IPS-18c (cell line): ENCODE data around the gene TNFRSF13B.
"Not testable (repeated sequence)": the region's sequence is repeated elsewhere in the genome, so short reads cannot be mapped to it uniquely, and the experiment has no call there.

Experiments
- H3K4me3 ChIP-seq: 2 replicates; pipeline ENCODE4 v1.7.0; 2013; ENCODE audit warnings: low read depth, mild to moderate bottlenecking, low read length, moderate library complexity; ENCODE audit not compliant: insufficient read depth
- H3K9me3 ChIP-seq: one replicate; pipeline ENCODE4 v1.6.1; 2013; ENCODE audit warnings: mild to moderate bottlenecking, low read length, moderate library complexity; ENCODE audit not compliant: control insufficient read depth, insufficient read depth

The TNFRSF13B gene

DNA sequence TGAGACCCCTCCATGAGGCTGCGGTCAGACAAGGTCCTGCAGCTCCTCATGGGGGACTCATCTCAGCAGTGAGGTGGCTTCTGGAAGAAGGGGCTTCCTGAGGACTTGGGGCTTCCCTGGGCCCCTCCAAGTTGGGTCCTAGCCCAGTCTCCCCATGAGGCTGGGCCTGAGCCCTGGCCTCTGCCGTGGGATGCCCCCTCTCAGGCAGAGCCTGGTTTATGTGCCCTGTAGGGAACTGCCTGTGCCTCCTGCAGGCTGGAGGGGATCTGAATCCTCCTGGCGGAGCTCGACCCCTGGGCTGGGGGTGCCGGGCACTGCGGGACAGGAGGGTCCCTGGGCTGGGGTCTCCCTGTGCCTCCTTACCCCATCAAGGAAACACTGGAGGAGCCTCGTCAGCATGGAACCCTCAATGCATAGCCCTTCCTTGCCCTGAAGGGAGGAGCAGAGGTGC is 45.8 kb downstream of the TNFRSF13B start:
- Histone ChIP-seq H3K9me3 (no peaks in the 10 kb centered on the region), H3K4me3 (no peak overlapping the region)

DNA sequence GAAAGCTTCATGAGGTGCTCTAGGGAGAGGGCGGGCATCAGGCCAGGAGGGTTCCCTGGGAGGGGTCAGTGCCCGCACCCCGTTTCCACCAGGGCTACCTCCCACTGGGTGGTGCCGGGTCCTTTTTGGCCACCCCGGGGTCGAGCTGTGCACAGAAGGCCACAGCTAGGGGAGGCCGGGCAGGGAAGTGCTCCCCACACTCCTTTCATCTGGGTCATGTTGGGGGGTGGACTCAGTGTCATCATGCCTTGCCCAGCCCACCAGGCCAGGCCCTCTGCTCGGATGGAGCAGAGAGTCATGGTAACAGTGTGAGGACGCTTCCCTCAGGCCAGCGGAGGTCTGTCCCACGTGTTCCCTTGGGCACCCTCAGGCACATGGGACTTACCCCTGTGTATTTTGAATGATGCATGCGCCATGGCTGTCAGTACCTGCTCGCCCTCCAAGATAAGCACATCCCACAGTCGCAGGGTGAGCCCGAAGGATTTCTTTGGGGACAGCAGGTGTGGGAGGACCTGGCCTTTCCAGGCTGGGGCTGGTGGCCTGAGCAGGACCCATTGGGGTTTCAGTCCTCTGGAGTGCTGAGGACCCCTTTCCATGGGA is 46.4 kb downstream of the TNFRSF13B start:
- H3K9me3 ChIP-seq, result no peaks in the 10 kb centered on the region
- H3K4me3 ChIP-seq, result no peak overlapping the region

DNA sequence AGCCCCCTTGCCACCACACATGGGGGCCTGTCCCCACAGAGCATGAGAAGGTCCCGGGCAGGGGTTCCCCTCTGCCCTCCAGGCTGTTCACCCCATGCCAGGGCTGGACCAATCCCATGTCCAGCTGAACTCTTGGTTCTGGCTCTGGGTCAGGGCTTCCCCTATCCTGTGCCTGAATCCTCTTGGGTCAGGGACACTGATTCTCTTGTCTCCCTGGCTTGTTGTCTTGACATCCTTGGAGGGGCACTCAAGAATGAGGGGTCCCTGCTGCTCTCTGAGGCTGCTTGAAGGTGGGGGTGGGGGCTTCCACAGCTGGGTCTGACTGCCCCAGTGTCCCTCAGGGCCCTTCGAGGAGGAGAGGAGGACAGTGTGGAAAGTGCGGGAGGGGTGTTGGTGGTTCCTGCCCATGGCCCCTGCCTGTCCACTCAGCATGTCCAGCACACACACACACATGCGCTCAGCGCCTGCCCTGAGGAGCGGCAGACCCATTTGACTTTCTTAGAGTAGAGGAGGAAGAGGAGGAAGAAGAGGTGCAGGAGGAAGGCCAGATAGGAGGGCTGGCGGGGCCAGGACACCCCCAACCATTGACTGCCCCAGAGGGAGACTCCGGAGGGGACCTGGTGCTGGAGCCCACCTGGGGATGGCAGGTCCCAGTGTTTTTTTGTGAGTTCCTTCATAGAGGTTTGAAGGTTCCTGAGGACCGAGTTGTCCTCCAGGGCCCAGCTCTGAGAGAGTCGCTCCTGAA is 47.0 kb downstream of the TNFRSF13B start:
- H3K9me3 ChIP-seq, result no peaks in the 10 kb centered on the region
- H3K4me3 ChIP-seq, result no peak overlapping the region

DNA sequence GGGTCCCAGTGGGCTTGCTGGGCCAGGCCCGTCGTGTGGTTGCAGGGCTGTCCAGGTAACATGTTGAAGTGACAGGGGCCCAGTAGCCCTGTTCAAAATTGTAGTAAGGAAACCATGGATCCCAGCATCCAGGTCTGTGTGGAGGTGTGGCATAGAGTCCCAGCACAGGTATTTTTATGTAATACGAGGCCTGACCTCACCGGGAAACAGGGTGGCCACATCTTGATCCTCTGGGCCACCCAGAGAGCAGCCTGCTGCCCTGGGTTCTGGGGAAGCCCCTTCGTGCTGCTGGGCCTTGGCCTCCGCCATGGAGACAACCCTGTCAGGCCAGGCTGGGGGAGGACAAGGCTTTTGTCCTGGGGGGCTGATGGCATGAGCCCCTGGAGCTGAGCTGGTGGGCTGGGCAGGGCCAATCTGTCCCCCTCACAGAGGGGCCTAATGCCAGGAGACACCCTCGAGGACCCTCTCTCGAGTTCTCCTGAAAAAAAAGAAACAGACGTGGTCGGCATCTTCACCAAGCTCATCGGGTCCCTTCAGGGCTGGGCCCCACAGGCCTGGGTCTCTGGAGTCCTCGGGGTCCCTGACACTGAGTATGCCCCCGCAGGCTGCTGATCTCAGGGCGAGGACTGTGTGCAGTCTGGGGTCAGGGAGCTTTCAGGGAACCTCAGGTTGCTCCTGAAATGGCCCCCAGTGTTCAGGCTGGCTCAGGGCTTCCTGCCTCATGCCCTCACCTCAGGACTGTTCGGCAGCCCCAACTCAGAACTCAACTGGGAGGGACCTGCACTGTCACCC is 47.8 kb downstream of the TNFRSF13B start:
- H3K9me3 ChIP-seq, result no peaks in the 10 kb centered on the region
- H3K4me3 ChIP-seq, result no peak overlapping the region

DNA sequence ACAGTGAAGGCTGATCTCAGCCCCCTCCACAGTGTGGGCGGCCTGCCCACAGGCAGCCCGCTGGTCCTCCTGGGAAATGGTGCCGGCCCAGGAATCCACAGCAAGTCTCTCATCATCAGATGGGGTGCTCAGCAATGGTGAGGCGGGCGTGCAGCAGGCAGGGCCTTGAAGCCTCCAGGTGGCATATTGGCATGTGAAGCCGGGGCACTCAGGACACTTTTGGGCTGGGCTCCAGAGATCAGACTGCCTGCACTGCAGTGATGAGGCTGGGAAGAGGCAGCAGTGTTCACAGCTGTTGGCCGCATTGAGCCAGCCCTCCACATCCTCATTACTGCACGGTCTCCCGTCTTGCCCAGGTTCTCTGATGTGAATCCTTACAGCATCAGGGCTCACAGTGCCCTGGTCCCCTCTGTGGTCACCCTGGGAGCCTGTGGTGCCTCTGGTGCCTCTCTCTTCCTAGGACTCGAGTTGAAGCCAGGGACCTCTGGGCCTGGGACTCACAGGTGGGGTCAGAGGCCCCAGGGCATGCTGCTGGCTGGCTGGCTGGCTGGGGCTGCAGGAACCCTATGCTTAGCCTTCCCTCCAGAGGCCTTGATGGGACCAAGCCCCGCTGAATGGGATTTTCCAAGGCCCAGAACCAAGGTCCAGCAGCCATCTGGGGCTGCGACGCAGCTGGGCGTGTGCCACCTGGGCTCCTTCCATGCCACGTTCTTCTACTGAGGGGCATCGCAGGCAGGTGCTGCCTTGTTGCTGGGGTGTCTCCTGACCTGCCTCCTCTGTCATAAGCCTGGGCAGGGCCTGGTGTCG is 48.6 kb downstream of the TNFRSF13B start:
- H3K9me3 ChIP-seq, result no peaks in the 10 kb centered on the region
- no peak overlapping the region for H3K4me3 ChIP-seq

DNA sequence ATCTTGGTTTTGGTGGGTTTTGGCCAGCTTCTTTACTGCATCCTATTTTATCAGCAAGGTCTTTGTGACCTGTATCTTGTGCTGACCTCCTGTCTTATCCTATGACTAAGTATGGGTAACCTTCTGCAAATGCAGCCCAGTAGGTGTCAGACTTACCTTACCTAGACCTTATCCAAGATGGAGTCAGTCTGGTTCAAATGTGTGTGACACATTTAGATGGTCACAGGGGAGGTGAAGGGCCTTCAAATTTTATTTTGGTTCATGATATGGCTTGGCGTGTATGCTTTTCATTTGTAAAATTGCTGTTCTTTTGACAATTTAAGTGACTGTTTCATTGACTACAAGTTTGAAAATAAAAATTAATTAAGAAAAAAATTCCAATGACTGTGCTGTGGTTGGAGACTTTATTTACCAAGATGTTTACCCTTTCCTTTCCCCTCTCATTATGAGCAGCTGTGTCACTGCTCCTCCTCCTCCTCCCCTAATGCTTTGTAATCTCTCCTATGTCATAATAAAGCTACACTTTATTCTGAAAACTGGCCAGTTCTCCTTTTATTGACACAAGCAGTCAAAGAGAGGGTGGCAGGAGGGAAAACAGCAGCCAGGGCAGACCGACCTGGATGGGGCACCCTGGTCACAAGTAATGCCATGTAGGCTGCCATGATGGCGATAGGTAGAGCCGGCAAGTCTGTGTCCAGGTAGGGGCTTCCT is 49.4 kb downstream of the TNFRSF13B start:
- H3K4me3 ChIP-seq, result no peak overlapping the region

DNA sequence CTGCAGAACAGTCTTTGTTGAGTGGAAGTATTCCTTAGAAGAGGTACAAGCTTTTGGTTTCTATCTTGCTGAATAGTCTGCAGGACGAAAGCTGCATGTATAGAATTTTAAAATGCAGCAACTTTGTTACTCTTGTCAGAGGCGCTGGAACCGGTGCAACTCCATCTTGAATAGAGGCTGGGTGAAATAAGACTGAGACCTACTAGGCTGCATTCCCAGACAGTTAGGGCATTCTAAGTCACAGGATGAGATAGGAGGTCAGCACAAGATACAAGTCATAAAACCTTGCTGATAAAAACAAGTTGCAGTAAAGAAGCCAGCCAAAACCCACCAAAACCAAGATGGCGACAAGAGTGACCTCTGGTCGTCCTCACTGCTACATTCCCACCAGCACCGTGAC is 50.5 kb downstream of the TNFRSF13B start:
- H3K9me3 ChIP-seq, H3K4me3 ChIP-seq: not testable (repeated sequence)

More for the DNA sequence above, 49.4 kb downstream of the TNFRSF13B start:
- no peaks in the 10 kb centered on the region for H3K9me3 ChIP-seq

DNA sequence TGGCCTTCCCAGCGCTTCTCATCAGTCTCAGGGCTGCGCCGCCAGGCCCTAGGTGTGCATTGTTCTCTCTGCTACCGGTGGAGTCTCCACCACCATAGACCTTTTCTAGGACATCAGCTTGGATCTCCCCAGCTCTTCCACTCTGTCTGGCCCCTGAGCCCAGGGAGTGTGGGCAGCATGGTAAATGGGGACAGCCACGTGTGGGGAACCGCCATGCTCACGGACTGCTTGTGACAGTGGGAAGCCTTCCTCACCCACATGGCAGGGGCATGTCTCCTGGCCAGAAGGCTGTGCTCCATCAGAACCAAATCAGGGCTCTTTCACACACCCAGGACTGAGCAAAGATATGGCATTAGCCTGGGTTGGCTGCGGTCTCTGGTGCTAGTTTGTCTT is 51.3 kb downstream of the TNFRSF13B start:
- Histone ChIP-seq H3K9me3 (no peaks in the 10 kb centered on the region), H3K4me3 (no peak overlapping the region)

DNA sequence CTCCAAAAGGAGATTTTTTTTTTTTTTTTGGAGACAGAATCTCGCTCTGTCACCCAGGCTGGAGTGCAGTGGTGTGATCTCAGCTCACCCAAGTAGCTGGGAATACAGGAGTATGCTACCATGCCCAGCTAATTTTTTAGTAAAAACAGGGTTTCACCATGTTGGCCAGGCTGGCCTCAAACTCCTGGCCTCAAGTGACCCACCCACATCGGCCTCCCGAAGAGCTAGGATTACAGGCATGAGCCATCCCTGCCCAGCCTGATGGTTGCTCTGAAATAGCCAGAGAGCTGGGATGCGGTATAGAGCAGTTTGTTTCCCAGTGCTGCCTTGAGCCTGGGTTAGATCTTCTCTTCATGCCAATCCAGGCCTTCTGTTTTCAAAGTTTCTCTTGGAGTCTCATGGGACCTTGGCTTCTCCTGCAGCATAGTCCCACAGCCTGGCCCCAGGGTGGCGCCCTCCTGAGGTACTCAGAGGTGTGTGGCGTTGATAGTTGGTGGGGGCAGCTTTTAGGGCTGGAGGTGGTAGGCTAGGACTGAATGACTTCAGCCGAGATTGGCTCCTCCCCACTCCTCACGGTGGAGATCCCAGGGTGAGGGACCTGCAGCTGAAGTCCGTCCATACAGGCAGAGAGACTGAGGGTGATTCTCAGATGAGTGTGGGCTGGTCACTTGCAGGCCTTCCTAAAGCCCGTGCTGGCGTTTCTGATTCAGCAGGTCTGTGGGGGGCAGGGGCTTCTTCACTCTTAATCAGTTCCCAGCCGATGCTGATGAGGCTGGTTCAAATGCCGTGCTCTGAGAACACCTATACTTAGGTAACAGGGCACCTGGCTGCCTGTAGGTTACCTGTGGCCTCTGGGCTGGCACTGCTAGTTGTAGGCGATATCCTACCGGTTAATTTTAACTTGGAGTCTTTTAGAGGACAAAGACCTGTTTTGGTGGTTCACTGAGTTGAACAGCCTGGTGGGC is 52.0 kb downstream of the TNFRSF13B start:
- H3K4me3 ChIP-seq, result no peak overlapping the region
- H3K9me3 ChIP-seq, result no peaks in the 10 kb centered on the region

DNA sequence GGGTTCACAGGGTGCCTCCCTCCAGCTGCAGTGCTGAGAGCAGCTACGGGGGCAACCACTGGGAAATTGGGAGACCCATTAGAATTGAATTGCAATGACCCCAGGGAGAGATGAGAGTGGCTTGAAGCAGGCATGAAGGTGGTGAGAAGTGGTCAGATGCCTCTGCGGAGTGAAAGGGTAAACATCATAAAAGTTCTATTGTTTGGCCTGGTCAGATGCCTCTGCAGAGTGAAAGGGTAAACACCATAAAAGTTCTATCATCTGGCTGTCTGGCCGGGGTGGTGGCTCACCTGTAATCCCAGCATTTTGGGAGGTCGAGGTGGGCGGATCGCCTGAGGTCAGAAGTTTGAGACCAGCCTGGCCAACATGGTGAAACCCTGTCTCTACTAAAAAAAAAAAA is 53.5 kb downstream of the TNFRSF13B start:
- Histone ChIP-seq H3K9me3 (no peaks in the 10 kb centered on the region), H3K4me3 (no peak overlapping the region)

DNA sequence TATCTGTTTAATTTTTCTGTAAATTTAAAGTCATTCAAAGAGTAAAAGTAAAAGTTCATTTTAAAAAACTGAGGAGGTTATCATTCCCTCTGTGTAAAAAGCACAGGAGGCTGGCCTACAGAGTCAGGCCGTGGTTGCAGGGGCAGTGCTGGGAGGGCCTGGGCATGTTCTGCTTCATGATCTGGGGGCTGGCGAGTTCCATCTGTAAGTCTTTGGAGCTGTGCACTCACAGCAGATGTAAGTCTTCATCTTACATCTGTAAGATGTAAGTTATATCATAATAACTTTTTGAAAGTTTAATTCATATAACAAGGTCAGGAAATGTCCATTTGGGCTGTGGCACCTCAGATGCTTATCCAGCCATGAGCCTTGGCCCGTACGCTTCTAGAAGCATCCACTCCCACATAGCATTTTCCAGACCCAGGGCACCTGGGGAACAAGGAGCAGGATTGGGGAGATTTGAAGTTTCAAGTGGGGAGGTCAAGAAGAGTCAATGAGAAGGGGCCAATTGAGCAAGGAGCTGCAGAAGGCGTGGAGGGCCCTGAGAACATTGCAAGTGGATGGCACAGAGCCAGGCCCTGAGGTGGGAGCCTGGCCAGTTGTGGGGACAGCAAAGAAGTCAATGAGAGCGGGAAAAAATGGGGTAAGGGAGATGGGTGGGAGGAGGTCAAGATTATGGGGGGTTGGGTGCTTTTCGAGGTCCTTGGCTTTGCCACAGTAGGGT is 54.1 kb downstream of the TNFRSF13B start:
- no peak overlapping the region for H3K4me3 ChIP-seq
- H3K9me3 ChIP-seq, result no peaks in the 10 kb centered on the region

DNA sequence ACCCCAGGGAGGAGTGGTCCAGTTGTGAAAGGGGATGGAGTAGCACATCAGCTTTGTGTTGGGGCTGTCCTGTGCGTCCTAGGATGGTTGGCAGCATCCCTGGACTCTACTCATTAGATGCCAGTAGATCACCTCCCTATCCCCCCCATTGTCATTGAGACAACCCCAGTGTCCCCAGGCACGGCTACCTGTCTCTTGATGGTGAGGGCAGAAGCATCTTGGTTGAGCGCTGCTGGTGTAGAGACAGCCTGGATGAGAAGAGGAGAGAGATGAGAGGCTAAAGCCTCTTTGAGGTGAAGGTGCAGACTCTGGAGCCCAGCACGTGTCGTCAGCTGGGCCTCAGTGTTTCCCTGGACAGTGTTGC is 55.4 kb downstream of the TNFRSF13B start:
- H3K9me3 ChIP-seq, result no peaks in the 10 kb centered on the region
- H3K4me3 ChIP-seq, result no peak overlapping the region

DNA sequence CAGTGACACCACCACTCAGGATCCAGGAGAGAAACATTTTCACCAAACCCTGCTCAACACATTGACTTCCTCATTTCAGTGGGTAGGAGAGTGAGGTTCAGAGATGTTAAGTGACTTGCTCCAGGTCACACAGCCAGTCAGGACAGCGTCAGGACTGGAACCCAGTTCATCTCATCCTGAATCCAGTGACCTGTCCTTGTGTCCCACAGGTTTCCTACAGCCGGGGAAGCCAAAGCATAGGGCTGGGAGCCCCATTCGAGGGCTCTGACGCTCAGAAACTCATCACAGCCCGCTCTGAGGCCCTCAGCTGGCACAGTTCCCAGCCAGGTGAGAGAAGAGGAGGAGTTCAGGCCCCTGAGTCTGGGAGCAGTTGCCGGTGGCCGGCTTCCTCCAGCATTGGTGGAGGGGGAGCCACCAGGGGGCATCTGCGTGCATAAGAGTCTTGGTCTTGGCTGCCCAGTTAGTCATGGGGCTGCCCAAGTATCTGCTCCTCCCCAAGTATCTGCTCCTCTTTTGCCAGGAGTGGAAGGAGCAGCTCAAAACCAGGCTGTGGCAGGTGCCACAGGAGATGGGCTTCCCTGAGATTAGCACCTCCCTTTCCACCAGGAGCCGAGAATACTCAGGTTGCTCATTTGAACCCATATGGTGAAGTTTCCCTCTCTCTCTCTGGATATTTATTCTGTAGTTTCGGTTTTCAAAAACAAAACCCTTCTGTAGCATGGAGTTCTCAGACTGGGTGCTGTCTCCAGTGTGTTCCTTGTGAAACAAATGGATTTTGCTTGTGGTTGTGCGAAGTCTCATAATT is 56.0 kb downstream of the TNFRSF13B start:
- Histone ChIP-seq H3K9me3 (no peaks in the 10 kb centered on the region), H3K4me3 (no peak overlapping the region)

DNA sequence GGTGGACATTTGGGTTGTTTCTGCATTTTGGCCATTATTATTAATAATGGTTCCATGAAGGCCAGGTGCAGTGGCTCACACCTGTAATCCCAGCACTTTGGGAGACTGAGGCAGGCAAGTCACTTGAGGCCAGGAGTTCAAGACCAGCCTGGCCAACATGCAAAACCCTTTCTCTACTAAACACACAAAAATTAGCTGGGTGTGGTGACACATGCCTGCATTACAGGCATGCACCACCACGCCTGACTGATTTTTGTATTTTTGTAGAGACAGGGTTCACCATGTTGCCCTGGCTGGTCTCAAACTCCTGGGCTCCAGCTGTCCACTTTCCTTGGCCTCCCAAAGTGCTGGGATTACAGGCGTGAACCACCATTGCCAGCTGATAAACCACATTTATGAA is 58.5 kb downstream of the TNFRSF13B start:
- H3K9me3 ChIP-seq, result no peaks in the 10 kb centered on the region

More for the DNA sequence above, 58.5 kb downstream of the TNFRSF13B start:
- no peak overlapping the region for H3K4me3 ChIP-seq
